Measurements from ENCODE around the gene DNAJB8. TPM values are rescaled to one million over a fixed set of nuclear protein-coding genes. Genes with fewer than 3 reads are reported as not detected.

The DNAJB8 gene
- total and polyA plus RNA-seq, 9 of the 15 experiments (the other 6 are each of a cell fraction or from before 2014, with no cell fraction given), result not detected

- TF ChIP-seq PPARD (CRISPR knock-in tag; IDR thresholded peaks at IDR 0.05) (no peak), CHD1 (IDR thresholded peaks at IDR 0.05; ENCODE audit: low read length) (no peak), KDM1A (IDR thresholded peaks at IDR 0.05) (peak; percentile 65 to 76; a peak in 3 of 4 replicates), SETDB1 (IDR thresholded peaks at IDR 0.05; ENCODE audit: low read length) (no peak), HNRNPLL (IDR thresholded peaks at IDR 0.05; ENCODE audit: low read depth, low read length, poor library complexity, severe bottlenecking) (no peak), CC2D1A (IDR thresholded peaks at IDR 0.05) (no peak), GABPB1 (CRISPR knock-in tag; IDR thresholded peaks at IDR 0.05) (no peak), NR4A1 (CRISPR knock-in tag; IDR thresholded peaks at IDR 0.05) (no peak), NR4A1 (tag; IDR thresholded peaks at IDR 0.05) (no peak), GATA2 (CRISPR knock-in tag; IDR thresholded peaks at IDR 0.05) (peak; percentile 37; the same call in 1 of the 2 replicates), CREM (IDR thresholded peaks at IDR 0.05; ENCODE audit: low read depth) (no peak), POLR2H (tag; IDR thresholded peaks at IDR 0.05; ENCODE audit: low read depth) (no peak), CBX3 (IDR thresholded peaks at IDR 0.05; ENCODE audit: borderline replicate concordance in 1 of 2, low read length in 2 of 2) (0 out of 3 replicates have a peak, but pooled peaks of 1 of the 2 experiments have one; percentile 16), TCF3 (CRISPR knock-in tag; IDR thresholded peaks at IDR 0.05) (peak; percentile 39; the same call in 1 of the 2 replicates), PCBP1 (IDR thresholded peaks at IDR 0.05; ENCODE audit: low read depth, low read length, poor library complexity, severe bottlenecking) (no peak), MIER1 (IDR thresholded peaks at IDR 0.05; ENCODE audit: low read depth) (no peak), MYC (IDR thresholded peaks at IDR 0.05; ENCODE audit: low read depth, low read length) (no peak), MYC (CRISPR knock-in tag; IDR thresholded peaks at IDR 0.05; ENCODE audit: borderline replicate concordance, low read depth) (no peak), EGR1 (conservative IDR thresholded peaks at IDR 0.05) (peak; percentile 53), TARDBP (IDR thresholded peaks at IDR 0.05) (no peak), NBN (IDR thresholded peaks at IDR 0.05; ENCODE audit: low read depth) (no peak), TAF7 (tag; IDR thresholded peaks at IDR 0.05) (no peak), ZNF146 (CRISPR knock-in tag; IDR thresholded peaks at IDR 0.05; ENCODE audit: unreplicated experiment) (no peak), NEUROD1 (IDR thresholded peaks at IDR 0.05; ENCODE audit: borderline replicate concordance, low read depth, low read length, partially characterized antibody) (no peak), LARP7 (IDR thresholded peaks at IDR 0.05) (no peak)
- TF ChIP-seq, protein P1, sequence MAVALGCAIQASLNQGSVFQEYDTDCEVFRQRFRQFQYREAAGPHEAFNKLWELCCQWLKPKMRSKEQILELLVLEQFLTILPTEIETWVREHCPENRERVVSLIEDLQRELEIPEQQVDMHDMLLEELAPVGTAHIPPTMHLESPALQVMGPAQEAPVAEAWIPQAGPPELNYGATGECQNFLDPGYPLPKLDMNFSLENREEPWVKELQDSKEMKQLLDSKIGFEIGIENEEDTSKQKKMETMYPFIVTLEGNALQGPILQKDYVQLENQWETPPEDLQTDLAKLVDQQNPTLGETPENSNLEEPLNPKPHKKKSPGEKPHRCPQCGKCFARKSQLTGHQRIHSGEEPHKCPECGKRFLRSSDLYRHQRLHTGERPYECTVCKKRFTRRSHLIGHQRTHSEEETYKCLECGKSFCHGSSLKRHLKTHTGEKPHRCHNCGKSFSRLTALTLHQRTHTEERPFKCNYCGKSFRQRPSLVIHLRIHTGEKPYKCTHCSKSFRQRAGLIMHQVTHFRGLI (CRISPR knock-in tag; IDR thresholded peaks at IDR 0.05), result no peak
- TF ChIP-seq, protein P2, sequence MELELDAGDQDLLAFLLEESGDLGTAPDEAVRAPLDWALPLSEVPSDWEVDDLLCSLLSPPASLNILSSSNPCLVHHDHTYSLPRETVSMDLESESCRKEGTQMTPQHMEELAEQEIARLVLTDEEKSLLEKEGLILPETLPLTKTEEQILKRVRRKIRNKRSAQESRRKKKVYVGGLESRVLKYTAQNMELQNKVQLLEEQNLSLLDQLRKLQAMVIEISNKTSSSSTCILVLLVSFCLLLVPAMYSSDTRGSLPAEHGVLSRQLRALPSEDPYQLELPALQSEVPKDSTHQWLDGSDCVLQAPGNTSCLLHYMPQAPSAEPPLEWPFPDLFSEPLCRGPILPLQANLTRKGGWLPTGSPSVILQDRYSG (tag; conservative IDR thresholded peaks at IDR 0.05; ENCODE audit: low read depth), result no peak
- TF ChIP-seq, protein P3, sequence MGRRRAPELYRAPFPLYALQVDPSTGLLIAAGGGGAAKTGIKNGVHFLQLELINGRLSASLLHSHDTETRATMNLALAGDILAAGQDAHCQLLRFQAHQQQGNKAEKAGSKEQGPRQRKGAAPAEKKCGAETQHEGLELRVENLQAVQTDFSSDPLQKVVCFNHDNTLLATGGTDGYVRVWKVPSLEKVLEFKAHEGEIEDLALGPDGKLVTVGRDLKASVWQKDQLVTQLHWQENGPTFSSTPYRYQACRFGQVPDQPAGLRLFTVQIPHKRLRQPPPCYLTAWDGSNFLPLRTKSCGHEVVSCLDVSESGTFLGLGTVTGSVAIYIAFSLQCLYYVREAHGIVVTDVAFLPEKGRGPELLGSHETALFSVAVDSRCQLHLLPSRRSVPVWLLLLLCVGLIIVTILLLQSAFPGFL (CRISPR knock-in tag; IDR thresholded peaks at IDR 0.05), result no peak
Observed at GRCh38 chr3:128456776-128457715, 9.6 kb downstream of the DNAJB8 start (continued).

Data from K562 (cell line).